A549 (cell line): ENCODE results near the gene BPGM. TPM values are rescaled to one million over a fixed set of nuclear protein-coding genes. Genes with fewer than 3 reads are reported as not detected.

Source experiments
- ATAC-seq, 2 experiments: fragments of 200-7000 bp in 1 of 2; fragments of >200 bp in 1 of 2; cut with Nextera tagmentation in 1 of 2; cut with Tn5 transposase in 1 of 2; 3 replicates each; pipeline versions ENCODE4 v1.8.0 to v1.9.1; 2018 to 2020; ENCODE audit warnings: mild to moderate bottlenecking in 1 of 2, moderate library complexity in 1 of 2
- CTCF ChIA-PET: fragments of 300-600 bp; sonication (Branson Sonifier 250); formaldehyde crosslinking; extraction: SDS; loops from one replicate; lab custom pipeline; 2021; ENCODE audit warnings: antibody characterized with exemption, inconsistent platforms; lab: Yijun Ruan, JAX
- POLR2A ChIA-PET: fragments of 350-600 bp; formaldehyde crosslinking; extraction: SDS; loops from one replicate; lab custom pipeline; 2021; ENCODE audit warnings: antibody characterized with exemption, inconsistent platforms; lab: Yijun Ruan, JAX
- DNase-seq, 2 experiments: peaks; one replicate each; pipeline versions ENCODE4 v3.0.0 to v3.0.0-alpha.2; 2011 to 2016; ENCODE audit warnings: low read depth in 1 of 2, low spot score in 1 of 2
- FAIRE-seq: peaks from 2 replicates; lab custom pipeline; 2011; peaks lifted over from hg19 to GRCh38; lab: Jason Lieb, UNC
- H3K27ac ChIP-seq, 2 experiments: fragments of >200 bp; sonication (Bioruptor Twin); formaldehyde crosslinking; 3 replicates each; pipeline ENCODE4 v1.5.1; 2016 to 2017
- H3K4me1 ChIP-seq: fragments of >200 bp; sonication (Bioruptor Twin); formaldehyde crosslinking; 3 replicates; pipeline ENCODE4 v1.6.1; 2016
- H3K4me2 ChIP-seq: fragments of >200 bp; sonication (Bioruptor Twin); formaldehyde crosslinking; 3 replicates; pipeline ENCODE4 v1.6.1; 2016
- H3K4me3 ChIP-seq: fragments of >200 bp; sonication (Bioruptor Twin); formaldehyde crosslinking; 3 replicates; pipeline ENCODE4 v1.5.1; 2016
- H3K9me3 ChIP-seq: fragments of >200 bp; sonication (Bioruptor Twin); formaldehyde crosslinking; 3 replicates; pipeline ENCODE4 v1.6.1; 2016
- BHLHE40 ChIP-seq: IDR thresholded peaks from 2 replicates; pipeline ENCODE4 v1.6.1; 2012; ENCODE audit warnings: low read depth, low read length, inconsistent platforms
- CHD2 ChIP-seq: fragments of 150-350 bp; IDR thresholded peaks from 2 replicates; pipeline ENCODE4 v1.6.1; 2014; ENCODE audit warnings: low read length; ENCODE audit not compliant: partially characterized antibody
- EHMT2 ChIP-seq: fragments of 200-600 bp; sonication (generic); IDR thresholded peaks from 2 replicates; pipeline ENCODE4 v1.6.1; 2016; ENCODE audit warnings: antibody characterized with exemption, low read depth, mild to moderate bottlenecking, moderate library complexity
- EP300 ChIP-seq, 2 experiments: fragments of >200 bp; sonication (Bioruptor Twin); formaldehyde crosslinking; IDR thresholded peaks; 2 replicates in 1 of 2; 3 replicates in 1 of 2; pipeline ENCODE4 v1.6.1; 2016 to 2017
- ESRRA ChIP-seq: fragments of 150-350 bp; IDR thresholded peaks from 2 replicates; pipeline ENCODE4 v1.6.1; 2014; ENCODE audit warnings: mild to moderate bottlenecking, low read length, borderline replicate concordance
- GATA3 ChIP-seq: IDR thresholded peaks from 2 replicates; pipeline ENCODE4 v1.6.1; 2012; ENCODE audit warnings: borderline replicate concordance
- HEYL ChIP-seq: fragments of 250-450 bp; sonication (Bioruptor Pico); IDR thresholded peaks from 2 replicates; pipeline ENCODE4 v1.8.0; 2021; ENCODE audit warnings: mild to moderate bottlenecking, moderate library complexity
- HOXB13 ChIP-seq: fragments of 250-450 bp; sonication (Bioruptor Pico); IDR thresholded peaks from 2 replicates; pipeline ENCODE4 v1.5.0; 2020; ENCODE audit warnings: low read depth, mild to moderate bottlenecking, moderate library complexity
- JUN ChIP-seq, 2 experiments: fragments of >200 bp; sonication (Bioruptor Twin); formaldehyde crosslinking; IDR thresholded peaks; 2 replicates in 1 of 2; 3 replicates in 1 of 2; pipeline ENCODE4 v1.6.1; 2016 to 2017
- JUNB ChIP-seq: fragments of >200 bp; sonication (Bioruptor Twin); formaldehyde crosslinking; IDR thresholded peaks from 2 replicates; pipeline ENCODE4 v1.6.1; 2016
- KDM1A ChIP-seq: fragments of 200-600 bp; sonication (generic); IDR thresholded peaks from 2 replicates; pipeline ENCODE4 v1.6.1; 2016; ENCODE audit warnings: low read depth, mild to moderate bottlenecking
- NPAS2 ChIP-seq: fragments of 250-450 bp; sonication (Bioruptor Pico); IDR thresholded peaks from 2 replicates; pipeline ENCODE4 v1.8.0; 2022; ENCODE audit warnings: mild to moderate bottlenecking, moderate library complexity, borderline replicate concordance
- POLR2A ChIP-seq: IDR thresholded peaks from 2 replicates; pipeline ENCODE4 v1.6.1; 2012; ENCODE audit warnings: mild to moderate bottlenecking, low read length
- POLR2AphosphoS2 ChIP-seq: conservative IDR thresholded peaks from 2 replicates; pipeline ENCODE4 v1.6.1; 2012; ENCODE audit warnings: low read length, improper control_type of control experiment, inconsistent platforms
- RAD21 ChIP-seq, 2 experiments: fragments of >200 bp in 1 of 2; sonication (Bioruptor Twin) in 1 of 2; formaldehyde crosslinking in 1 of 2; IDR thresholded peaks in 1 of 2; conservative IDR thresholded peaks in 1 of 2; 2 replicates in 1 of 2; 3 replicates in 1 of 2; pipeline ENCODE4 v1.6.1; 2012 to 2018; ENCODE audit warnings: inconsistent platforms in 1 of 2
- RFX5 ChIP-seq: fragments of 450-650 bp; IDR thresholded peaks from 2 replicates; pipeline ENCODE4 v1.7.1; 2014; ENCODE audit warnings: antibody characterized with exemption, mild to moderate bottlenecking, moderate library complexity
- RNF2 ChIP-seq: fragments of 200-600 bp; sonication (generic); IDR thresholded peaks from 2 replicates; pipeline ENCODE4 v1.6.1; 2016; ENCODE audit warnings: low read depth, mild to moderate bottlenecking, antibody characterized with exemption, moderate library complexity, borderline replicate concordance
- SREBF2 ChIP-seq: fragments of 450-650 bp; IDR thresholded peaks from 2 replicates; pipeline ENCODE4 v1.6.1; 2014; ENCODE audit warnings: mild to moderate bottlenecking, moderate library complexity
- ZC3H11A ChIP-seq: fragments of 450-650 bp; IDR thresholded peaks from 2 replicates; pipeline ENCODE4 v1.6.1; 2014; ENCODE audit warnings: antibody characterized with exemption, mild to moderate bottlenecking
- WGBS: methylation state at CpG from one replicate; pipeline ENCODE4 v1.1.6; 2017; ENCODE audit errors: missing lambda C conversion rate; 5-methylcytosine and 5-hydroxymethylcytosine counted together
- polyA plus RNA-seq, 4 experiments: library from polyadenylated mRNA; depleted of rRNA in 3 of 4; stranded (reverse); fragments of >200 nt; fragmentation: RNase III in 1 of 4; extraction: RNeasy Plus Mini Kit Qiagen cat#74134 plus additional on column Dnase treatment in 1 of 4; gene quantifications; 2 replicates in 3 of 4; 3 replicates in 1 of 4; pipeline ENCODE4 v1.2.3, GENCODE V29; 2011 to 2017
- TF ChIP-seq, protein P1 (sequence below): fragments of 150-350 bp; IDR thresholded peaks from 2 replicates; pipeline ENCODE4 v1.6.1; 2014; ENCODE audit warnings: low read depth, mild to moderate bottlenecking, low read length
- TF ChIP-seq, protein P2 (sequence below): IDR thresholded peaks from 2 replicates; pipeline ENCODE4 v1.6.1; 2012
- TF ChIP-seq, protein P3 (sequence below): fragments of >200 bp; sonication (Bioruptor Twin); formaldehyde crosslinking; IDR thresholded peaks from 2 replicates; pipeline ENCODE4 v1.6.1; 2016

Gene BPGM
- polyA plus RNA-seq, 2 of the 4 experiments (the other 2 are of a cell fraction), result 19.4 to 28.3 TPM

DNA sequence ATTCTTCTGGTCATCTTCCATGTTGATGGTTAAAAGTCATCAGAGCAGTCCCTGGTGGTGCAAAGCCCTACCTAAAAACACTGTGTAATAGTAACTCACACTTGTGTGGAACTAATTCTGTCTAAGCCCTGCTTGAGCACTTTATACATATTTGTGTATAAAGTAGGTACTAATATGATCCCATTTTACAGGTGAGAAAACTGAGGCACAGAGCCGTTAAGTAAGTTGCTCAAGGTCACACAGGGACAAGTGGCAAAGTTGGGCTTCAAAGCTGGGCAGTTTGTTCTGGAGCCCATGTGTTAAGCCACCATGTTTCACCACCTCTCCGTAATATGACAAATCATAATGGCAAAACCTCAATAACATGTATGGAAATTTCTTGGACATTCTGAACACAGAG, 48.1 kb downstream of the BPGM start:
- CTCF ChIA-PET, result interaction anchor here (0.8 to 2.6 kb wide), 4 partner anchors 8 to 274 kb away, joined by 4 to 9 read pairs (median 7); no protein-coding TSS in a partner anchor
- ATAC-seq, result no peak
- Histone ChIP-seq H3K9me3 (no peaks in the 10 kb centered on the region), H3K4me2 (no peak overlapping the region), H3K4me3 (no peak overlapping the region), H3K4me1 (no peaks in the 10 kb centered on the region; the same call in 2 of the 3 replicates), H3K27ac (no peak overlapping the region)
- FAIRE-seq, result no peak
- DNase-seq, result no peak
- POLR2A ChIA-PET, result no interaction called here
- WGBS, result 92% methylated on average over 2 of the region's 2 CpGs
- TF ChIP-seq KDM1A, result no peak
- no peak for TF ChIP-seq ZC3H11A
- no peak for TF ChIP-seq SREBF2
- no peak for TF ChIP-seq POLR2A
- no peak for TF ChIP-seq HEYL (CRISPR knock-in tag)

DNA sequence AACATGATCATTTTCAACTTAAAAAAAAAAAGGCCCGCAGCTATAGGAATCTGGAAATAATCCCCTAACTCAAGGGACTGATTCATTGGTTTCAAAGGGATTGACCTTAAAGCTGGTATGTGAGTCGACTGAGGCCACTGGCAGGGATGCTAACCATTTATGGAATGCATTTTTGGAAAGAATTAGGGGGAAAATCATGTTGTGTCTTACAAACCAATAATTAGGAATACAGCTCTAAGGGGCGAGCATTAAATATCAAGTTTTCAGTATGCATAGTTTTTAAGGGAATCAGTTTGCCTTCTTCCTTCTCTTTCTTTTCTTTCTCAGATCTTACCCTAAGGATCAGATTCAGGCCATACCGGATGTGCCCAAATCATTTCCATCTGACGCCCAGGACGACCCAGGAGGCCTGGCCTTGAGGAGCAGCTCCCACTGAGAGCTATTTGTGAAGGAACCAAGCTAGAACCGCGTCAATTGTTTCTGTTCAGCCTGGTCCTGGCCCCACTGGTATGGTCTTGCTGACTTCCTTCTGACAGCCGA, 48.7 kb downstream of the BPGM start:
- DNase-seq (no peak), ATAC-seq (no peak)
- 75% methylated on average over 9 of the region's 9 CpGs for WGBS
- no peak overlapping the region for H3K4me2 ChIP-seq
- H3K27ac ChIP-seq, result no peak overlapping the region
- CTCF ChIA-PET, result interaction anchor here (0.6 to 2.6 kb wide), 5 partner anchors 9 to 304 kb away, joined by 3 to 9 read pairs (median 6); no protein-coding TSS in a partner anchor
- TF ChIP-seq, protein P1, sequence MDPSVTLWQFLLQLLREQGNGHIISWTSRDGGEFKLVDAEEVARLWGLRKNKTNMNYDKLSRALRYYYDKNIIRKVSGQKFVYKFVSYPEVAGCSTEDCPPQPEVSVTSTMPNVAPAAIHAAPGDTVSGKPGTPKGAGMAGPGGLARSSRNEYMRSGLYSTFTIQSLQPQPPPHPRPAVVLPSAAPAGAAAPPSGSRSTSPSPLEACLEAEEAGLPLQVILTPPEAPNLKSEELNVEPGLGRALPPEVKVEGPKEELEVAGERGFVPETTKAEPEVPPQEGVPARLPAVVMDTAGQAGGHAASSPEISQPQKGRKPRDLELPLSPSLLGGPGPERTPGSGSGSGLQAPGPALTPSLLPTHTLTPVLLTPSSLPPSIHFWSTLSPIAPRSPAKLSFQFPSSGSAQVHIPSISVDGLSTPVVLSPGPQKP, result no peak
- no peak for TF ChIP-seq POLR2AphosphoS2
- TF ChIP-seq, all 56 proteins: peak for 0
- Histone ChIP-seq H3K4me3 (no peak overlapping the region), H3K9me3 (no peaks in the 10 kb centered on the region), H3K4me1 (no peaks in the 10 kb centered on the region; the same call in 2 of the 3 replicates)
- FAIRE-seq, result no peak
- POLR2A ChIA-PET, result no interaction called here

DNA sequence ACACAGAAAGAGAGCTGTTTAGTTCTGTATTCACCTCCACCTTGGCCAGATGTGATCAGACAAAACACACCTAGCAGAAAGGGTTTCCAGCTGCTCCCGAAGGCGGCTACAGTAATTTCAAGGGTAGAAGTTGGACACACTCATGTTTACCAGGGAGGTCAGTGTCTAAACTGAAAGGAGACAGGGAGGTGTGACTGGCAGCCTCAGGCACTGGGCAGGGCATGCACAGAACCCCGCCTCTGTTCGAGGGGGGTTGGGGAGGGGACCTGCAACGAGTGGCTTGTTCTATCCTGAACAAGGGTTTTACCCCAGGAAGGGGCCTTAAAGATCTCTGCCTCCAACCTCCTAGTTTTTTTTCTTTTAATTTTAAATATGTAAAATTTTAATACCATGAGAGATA, 49.6 kb downstream of the BPGM start:
- no peaks in the 10 kb centered on the region for H3K9me3 ChIP-seq
- no peak overlapping the region for H3K27ac ChIP-seq
- CTCF ChIA-PET, result interaction anchor here (1.4 to 2.6 kb wide), 3 partner anchors 10 to 276 kb away, joined by 6 to 9 read pairs (median 8); no protein-coding TSS in a partner anchor
- H3K4me2 ChIP-seq, result no peak overlapping the region
- no peak for FAIRE-seq
- no peak for DNase-seq
- peak in 1 of 2 experiments; percentile 52; a peak in 3 of 6 replicates for ATAC-seq
- no peak for TF ChIP-seq EP300 (IDR thresholded peaks at IDR 0.05)
- TF ChIP-seq, protein P2, sequence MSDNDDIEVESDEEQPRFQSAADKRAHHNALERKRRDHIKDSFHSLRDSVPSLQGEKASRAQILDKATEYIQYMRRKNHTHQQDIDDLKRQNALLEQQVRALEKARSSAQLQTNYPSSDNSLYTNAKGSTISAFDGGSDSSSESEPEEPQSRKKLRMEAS, result no peak
- TF ChIP-seq BHLHE40, result no peak
- no peak for TF ChIP-seq RAD21 (conservative IDR thresholded peaks at IDR 0.05 in 1 of 2, IDR thresholded peaks at IDR 0.05 in 1 of 2)
- no peak for TF ChIP-seq RFX5
- TF ChIP-seq, all 56 proteins: peak for 0
- H3K4me3 ChIP-seq, result no peak overlapping the region
- POLR2A ChIA-PET, result no interaction called here
- H3K4me1 ChIP-seq, result no peaks in the 10 kb centered on the region; the same call in 2 of the 3 replicates
- 43% methylated on average over 5 of the region's 5 CpGs for WGBS

DNA sequence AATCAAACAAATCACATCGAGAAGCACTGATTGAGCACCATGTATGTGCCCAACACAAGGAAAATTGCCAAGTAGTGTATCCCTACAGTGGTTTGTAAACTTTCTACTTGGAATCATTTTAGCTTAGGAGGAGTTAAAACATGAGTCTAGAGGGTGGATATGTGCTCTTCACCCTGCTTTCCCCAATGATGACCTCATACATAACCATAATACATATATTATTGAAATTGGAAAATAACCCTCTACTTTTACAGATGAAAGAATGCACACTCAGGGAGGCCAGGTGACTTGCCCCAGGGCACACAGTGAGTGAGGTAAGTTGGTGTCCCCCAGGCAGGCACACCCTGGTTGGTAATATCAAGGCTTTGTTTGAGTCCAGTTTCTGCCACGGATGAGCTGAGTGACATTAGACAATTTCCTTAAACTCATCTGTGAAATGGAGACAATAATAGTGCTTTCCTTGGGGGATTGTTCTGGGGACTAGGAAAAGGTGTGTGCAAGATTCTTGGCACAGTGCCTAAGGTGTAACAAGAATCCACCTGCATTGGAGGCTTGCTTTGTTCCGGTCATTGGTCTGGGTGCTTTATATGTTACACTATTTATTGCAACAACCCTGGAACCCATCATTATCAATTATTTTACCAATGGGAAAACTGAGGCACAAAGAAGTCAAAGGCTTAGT, 50.7 kb downstream of the BPGM start:
- ChIA-PET CTCF (interaction anchor here (1.0 to 2.6 kb wide), 4 partner anchors 8 to 277 kb away, joined by 3 to 8 read pairs (median 4); no protein-coding TSS in a partner anchor), POLR2A (no interaction called here)
- ATAC-seq (no peak), DNase-seq (no peak), FAIRE-seq (no peak)
- Histone ChIP-seq H3K4me3 (no peak overlapping the region), H3K9me3 (no peaks in the 10 kb centered on the region), H3K27ac (no peak overlapping the region), H3K4me1 (no peaks in the 10 kb centered on the region; the same call in 2 of the 3 replicates), H3K4me2 (no peak overlapping the region)
- WGBS, result 86% methylated on average over 3 of the region's 3 CpGs
- TF ChIP-seq HEYL (CRISPR knock-in tag) (no peak), JUNB (no peak), CHD2 (no peak), POLR2AphosphoS2 (no peak), GATA3 (no peak), RNF2 (no peak), JUN (IDR thresholded peaks at IDR 0.05) (no peak), ESRRA (no peak), NPAS2 (no peak), EHMT2 (no peak), EP300 (IDR thresholded peaks at IDR 0.05) (no peak), HOXB13 (no peak)
- TF ChIP-seq, protein P3, sequence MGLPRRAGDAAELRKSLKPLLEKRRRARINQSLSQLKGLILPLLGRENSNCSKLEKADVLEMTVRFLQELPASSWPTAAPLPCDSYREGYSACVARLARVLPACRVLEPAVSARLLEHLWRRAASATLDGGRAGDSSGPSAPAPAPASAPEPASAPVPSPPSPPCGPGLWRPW, result no peak
